OCI-LY1 (cell line): Measurements from ENCODE around the gene CSNK2A3.

ENCODE experiments used
- H2AFZ ChIP-seq: fragments of 200-600 bp; sonication (generic), shearing (Covaris generic); 2 replicates; pipeline ENCODE4 v1.6.0; 2014; ENCODE audit warnings: antibody characterized with exemption, mild to moderate bottlenecking, low read length
- H3F3A ChIP-seq: fragments of 200-600 bp; sonication (generic), shearing (Covaris generic); 2 replicates; pipeline ENCODE4 v1.6.0; 2014; ENCODE audit warnings: mild to moderate bottlenecking, antibody characterized with exemption, low read length, moderate library complexity; ENCODE audit not compliant: insufficient read depth
- H3K27ac ChIP-seq: fragments of 200-600 bp; sonication (generic); 2 replicates; pipeline ENCODE4 v1.5.1; 2014; ENCODE audit warnings: low read length, mixed run types, mild to moderate bottlenecking, low read depth; ENCODE audit not compliant: poor library complexity, severe bottlenecking
- H3K27me3 ChIP-seq: fragments of 200-600 bp; sonication (generic); 2 replicates; pipeline ENCODE4 v1.6.0; 2014; ENCODE audit warnings: antibody characterized with exemption, mild to moderate bottlenecking, low read length, moderate library complexity; ENCODE audit not compliant: insufficient read depth
- H3K36me3 ChIP-seq: fragments of 200-600 bp; sonication (generic); 2 replicates; pipeline ENCODE4 v1.6.1; 2014; ENCODE audit warnings: mild to moderate bottlenecking, antibody characterized with exemption, low read length, moderate library complexity, mixed read lengths; ENCODE audit not compliant: insufficient read depth
- H3K4me1 ChIP-seq: fragments of 200-600 bp; sonication (generic); 2 replicates; pipeline ENCODE4 v1.5.1; 2014; ENCODE audit warnings: mild to moderate bottlenecking, low read length, moderate library complexity; ENCODE audit not compliant: insufficient read depth, severe bottlenecking
- H3K4me2 ChIP-seq: fragments of 200-600 bp; sonication (generic), shearing (Covaris generic); 2 replicates; pipeline ENCODE4 v1.6.1; 2014; ENCODE audit warnings: low read length
- H3K4me3 ChIP-seq: fragments of 200-600 bp; sonication (generic); 2 replicates; pipeline ENCODE4 v1.5.1; 2014; ENCODE audit warnings: low read length, low read depth, mild to moderate bottlenecking, mixed read lengths; ENCODE audit not compliant: poor library complexity, severe bottlenecking
- H3K79me2 ChIP-seq: fragments of 200-600 bp; shearing (Covaris generic); 2 replicates; pipeline ENCODE4 v1.6.1; 2016; ENCODE audit warnings: mixed run types, low read length, mixed read lengths; ENCODE audit not compliant: insufficient read depth
- H3K9ac ChIP-seq: fragments of 200-600 bp; sonication (generic), shearing (Covaris generic); 2 replicates; pipeline ENCODE4 v1.6.1; 2014; ENCODE audit warnings: mild to moderate bottlenecking, low read length, mixed read lengths
- H3K9me2 ChIP-seq: fragments of 200-600 bp; sonication (generic), shearing (Covaris generic); 2 replicates; pipeline ENCODE4 v1.6.1; 2014; ENCODE audit warnings: low read depth, mild to moderate bottlenecking, low read length, mixed read lengths
- H3K9me3 ChIP-seq: fragments of 200-600 bp; shearing (Covaris generic); 2 replicates; pipeline ENCODE4 v1.6.1; 2014; ENCODE audit warnings: low read length, mixed read lengths
- H4K20me1 ChIP-seq: fragments of 200-600 bp; sonication (generic), shearing (Covaris generic); 2 replicates; pipeline ENCODE4 v1.6.0; 2016; ENCODE audit warnings: mild to moderate bottlenecking, low read length; ENCODE audit not compliant: insufficient read depth
- CTCF ChIP-seq: fragments of 200-600 bp; sonication (generic), shearing (Covaris generic); IDR thresholded peaks from 2 replicates; pipeline ENCODE4 v1.5.1; 2017; ENCODE audit warnings: mild to moderate bottlenecking, antibody characterized with exemption, low read length, moderate library complexity, mixed read lengths
- EZH2 ChIP-seq: fragments of 200-600 bp; sonication (generic), shearing (Covaris generic); IDR thresholded peaks from 2 replicates; pipeline ENCODE4 v1.8.0; 2017; ENCODE audit warnings: borderline replicate concordance, mixed run types, mild to moderate bottlenecking, antibody characterized with exemption, low read length, moderate library complexity, mixed read lengths

CSNK2A3 gene

GRCh38 chr11:11332141-11332710 lies 20.8 kb downstream of the CSNK2A3 start:
- Histone ChIP-seq H3K9me3 (no peaks in the 10 kb centered on the region), H3K9ac (no peak overlapping the region), H3K36me3 (no peaks in the 10 kb centered on the region)

GRCh38 chr11:11329062-11329806 lies 23.8 kb downstream of the CSNK2A3 start:
- no peaks in the 10 kb centered on the region for H3K27me3 ChIP-seq
- no peak overlapping the region for H3K9ac ChIP-seq

More at GRCh38 chr11:11332141-11332710, 20.8 kb downstream of the CSNK2A3 start:
- no peak overlapping the region for H3K4me2 ChIP-seq
- no peak overlapping the region for H3K27ac ChIP-seq
- H3F3A ChIP-seq: no peaks in the 10 kb centered on the region
- H2AFZ ChIP-seq: no peak overlapping the region
- TF ChIP-seq EZH2 (no peak), CTCF (no peak)
- no peaks in the 10 kb centered on the region for H3K9me2 ChIP-seq
- no peak overlapping the region for H3K4me3 ChIP-seq
- H3K4me1 ChIP-seq: no peaks in the 10 kb centered on the region
- H4K20me1 ChIP-seq: no peaks in the 10 kb centered on the region
- H3K27me3 ChIP-seq: no peaks in the 10 kb centered on the region
- no peaks in the 10 kb centered on the region for H3K79me2 ChIP-seq

GRCh38 chr11:11324090-11324489 lies 29.0 kb downstream of the CSNK2A3 start:
- Histone ChIP-seq H3K4me3 (no peak overlapping the region), H2AFZ (no peak overlapping the region), H3F3A (no peaks in the 10 kb centered on the region), H3K4me1 (no peaks in the 10 kb centered on the region), H3K4me2 (no peak overlapping the region), H3K9me3 (no peaks in the 10 kb centered on the region), H3K9me2 (no peaks in the 10 kb centered on the region), H3K27ac (no peak overlapping the region), H3K27me3 (no peaks in the 10 kb centered on the region), H3K36me3 (no peaks in the 10 kb centered on the region), H4K20me1 (no peaks in the 10 kb centered on the region), H3K79me2 (no peaks in the 10 kb centered on the region), H3K9ac (no peak overlapping the region)
- TF ChIP-seq CTCF (no peak), EZH2 (no peak)

More at GRCh38 chr11:11329062-11329806, 23.8 kb downstream of the CSNK2A3 start:
- no peaks in the 10 kb centered on the region for H3F3A ChIP-seq
- H3K9me3 ChIP-seq: no peaks in the 10 kb centered on the region
- no peak overlapping the region for H2AFZ ChIP-seq
- no peaks in the 10 kb centered on the region for H3K36me3 ChIP-seq
- no peaks in the 10 kb centered on the region for H3K9me2 ChIP-seq
- no peak overlapping the region for H3K4me2 ChIP-seq
- no peaks in the 10 kb centered on the region for H3K79me2 ChIP-seq
- H3K4me3 ChIP-seq: no peak overlapping the region
- H4K20me1 ChIP-seq: no peaks in the 10 kb centered on the region
- no peak overlapping the region for H3K27ac ChIP-seq
- TF ChIP-seq CTCF (no peak), EZH2 (no peak)
- no peaks in the 10 kb centered on the region for H3K4me1 ChIP-seq
